COLO668 (cell line): ENCODE measurements around the gene CFH.
A peak's percentile ranks its signal among the peaks of the same experiment; 100 is the strongest.
"Not testable (repeated sequence)": the region's sequence is repeated elsewhere in the genome, so short reads cannot be mapped to it uniquely, and the experiment has no call there.

Experiments used
- DNase-seq: peaks from one replicate; lab custom pipeline; 2025; ENCODE audit not compliant: unreplicated experiment; lab: John Stamatoyannopoulos, UW

The CFH gene

GRCh38 chr1:196667131-196667530 is 15.3 kb downstream of the CFH start:
- DNase-seq = no peak

- DNase-seq = no peak
These were observed 17.2 kb downstream of the CFH start for GRCh38 chr1:196669051-196669450.

DNA sequence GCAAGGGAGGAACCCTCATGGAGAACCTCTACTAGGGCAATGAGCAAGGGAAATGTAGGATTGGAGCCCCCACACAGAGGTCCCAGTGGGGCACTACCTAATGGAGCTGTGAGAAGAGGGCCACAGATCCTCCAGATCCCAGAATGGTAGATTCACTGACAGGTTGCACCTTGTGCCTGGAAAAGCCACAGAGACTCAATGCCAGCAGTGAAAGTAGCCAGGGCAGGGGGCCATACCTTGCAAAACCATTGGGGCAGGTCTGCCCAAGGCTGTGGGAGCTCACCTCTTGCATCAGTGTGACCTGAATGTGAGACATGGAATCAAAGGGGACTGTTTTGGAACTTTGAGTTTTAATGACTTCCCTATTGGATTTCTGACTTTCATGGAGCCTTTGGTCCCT is 17.9 kb downstream of the CFH start:
- no peak for DNase-seq

DNA sequence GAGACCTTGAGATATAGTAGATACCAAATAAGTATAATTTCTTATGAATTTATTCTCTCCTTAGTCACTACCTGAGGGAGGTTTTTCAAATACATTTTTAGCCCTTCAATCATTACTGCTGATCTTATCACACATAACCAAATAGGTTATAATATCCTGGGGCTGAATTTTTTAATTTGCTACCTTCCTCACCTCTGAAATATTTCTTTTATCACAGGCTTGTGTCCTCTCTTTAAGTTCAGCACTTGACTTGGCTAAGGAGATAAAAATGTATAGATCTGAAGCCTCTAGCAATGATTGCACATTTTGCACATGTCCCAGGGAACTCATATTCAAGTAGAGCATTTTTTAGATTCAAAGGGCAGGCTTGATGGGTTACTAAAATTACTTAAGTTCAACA is 23.1 kb downstream of the CFH start:
- DNase-seq = no peak

DNA sequence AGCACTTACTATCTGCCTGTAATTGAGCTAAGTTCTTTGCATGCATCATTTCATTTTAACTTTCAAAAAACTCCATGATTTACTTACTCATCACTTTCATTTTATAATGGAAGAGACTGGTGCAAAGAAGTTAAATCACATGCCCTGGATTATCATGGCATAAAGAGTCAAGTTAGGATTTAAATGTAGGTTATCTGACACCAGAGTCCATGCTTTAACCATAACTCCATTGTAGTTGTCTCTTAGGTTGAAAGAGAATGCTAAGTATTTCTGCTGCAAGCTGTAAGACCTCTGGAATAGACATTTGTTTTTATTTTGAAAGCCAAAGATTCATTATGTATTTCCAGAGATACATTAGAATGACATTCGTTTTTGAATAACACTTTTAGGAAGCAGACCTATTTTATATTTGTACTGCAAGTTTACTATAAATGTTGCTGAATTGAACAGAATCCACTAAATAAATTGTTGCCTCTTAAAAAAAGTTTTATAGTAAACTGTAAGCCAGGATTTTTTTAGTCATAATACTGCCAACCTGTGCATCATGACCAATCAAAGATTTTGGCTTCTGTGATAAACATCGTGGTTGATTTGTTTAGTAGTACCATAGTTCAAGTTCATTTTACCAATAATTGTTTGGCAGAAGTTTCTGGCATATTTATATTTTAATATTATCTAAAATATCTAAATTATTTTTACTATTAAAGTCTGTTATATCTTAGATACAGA is 26.1 kb downstream of the CFH start:
- no peak for DNase-seq

DNA sequence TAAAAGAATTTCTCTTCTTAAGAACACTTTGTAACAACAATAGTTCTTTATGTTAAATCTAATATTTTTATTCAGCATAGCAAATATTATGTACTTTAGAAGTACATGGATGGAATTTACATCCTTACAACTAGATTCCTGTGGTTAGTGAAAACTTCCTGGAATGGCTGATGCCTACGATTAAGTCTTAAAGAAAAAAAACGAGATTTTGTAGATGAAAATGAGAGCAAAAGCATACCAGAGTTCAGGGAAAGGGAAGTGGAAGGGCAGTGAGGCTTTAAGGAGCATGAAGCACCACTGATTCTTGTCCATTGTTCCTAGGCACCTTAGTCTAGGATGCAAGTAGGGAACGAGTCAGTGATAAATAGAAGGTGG is 26.7 kb downstream of the CFH start:
- DNase-seq = no peak

GRCh38 chr1:196680107-196680506 is 28.3 kb downstream of the CFH start:
- DNase-seq = no peak

GRCh38 chr1:196684476-196684875 is 32.6 kb downstream of the CFH start:
- no peak for DNase-seq

DNA sequence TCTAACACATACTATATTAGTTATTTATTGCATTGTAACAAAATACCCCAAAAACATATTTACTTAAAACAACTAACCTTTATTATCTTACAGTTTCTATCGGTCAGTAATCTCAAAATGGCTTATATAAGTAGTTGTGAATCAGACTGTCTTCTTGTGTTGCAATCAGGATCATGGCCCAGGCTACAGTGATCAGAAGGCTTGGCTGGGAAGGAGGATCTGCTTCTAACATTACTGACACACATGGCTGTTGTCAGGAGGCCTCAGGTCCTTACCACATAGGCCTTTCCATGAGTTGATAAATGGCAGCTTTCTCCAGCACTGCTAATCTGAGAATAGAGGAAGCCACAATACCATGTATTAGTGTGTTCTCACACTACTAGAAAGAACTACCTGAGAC is 33.7 kb downstream of the CFH start:
- DNase-seq = no peak

DNA sequence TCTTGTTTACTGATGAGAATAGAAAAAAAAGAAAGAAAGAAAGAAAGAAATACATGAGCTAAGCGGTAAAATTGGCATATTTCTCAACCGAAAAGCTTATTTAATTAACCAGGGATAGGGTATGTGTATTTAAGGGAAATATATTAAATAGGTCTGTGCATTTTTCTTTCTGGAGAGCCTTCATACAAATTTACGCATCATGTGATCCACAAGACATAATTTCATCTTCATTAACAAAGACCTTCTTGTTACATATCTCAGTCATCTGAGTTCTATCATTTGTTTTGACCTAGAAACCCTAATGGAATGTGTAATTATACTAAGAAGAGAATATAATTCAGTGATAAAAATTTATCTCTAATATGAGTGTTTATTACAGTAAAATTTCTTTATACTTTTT is 37.2 kb downstream of the CFH start:
- no peak for DNase-seq

GRCh38 chr1:196690582-196690981 is 38.7 kb downstream of the CFH start:
- DNase-seq = no peak

DNA sequence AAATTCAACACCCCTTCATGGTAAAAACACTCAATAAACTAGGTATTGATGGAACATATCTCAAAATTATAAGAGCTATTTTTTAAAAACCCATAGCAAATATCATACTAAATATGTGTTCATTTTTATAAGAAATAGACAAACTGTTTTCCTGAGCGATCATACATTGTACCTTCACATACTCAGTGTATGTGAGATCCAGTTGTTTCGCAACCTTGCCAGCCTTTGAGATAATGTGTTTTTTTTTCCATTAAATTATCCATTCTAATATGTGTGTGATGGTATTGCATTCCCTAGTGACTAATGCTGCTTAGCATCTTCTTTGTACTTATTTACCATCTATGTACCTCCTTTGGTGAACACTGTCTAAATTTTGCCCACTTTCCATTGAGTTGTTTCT is 47.1 kb downstream of the CFH start:
- no peak for DNase-seq

- DNase-seq = no peak
These were observed 49.3 kb downstream of the CFH start for GRCh38 chr1:196701144-196701543.

- DNase-seq = not testable (repeated sequence)
These were observed 58.0 kb downstream of the CFH start for GRCh38 chr1:196709892-196710291.

GRCh38 chr1:196717868-196718267 is 66.0 kb downstream of the CFH start:
- no peak for DNase-seq

DNA sequence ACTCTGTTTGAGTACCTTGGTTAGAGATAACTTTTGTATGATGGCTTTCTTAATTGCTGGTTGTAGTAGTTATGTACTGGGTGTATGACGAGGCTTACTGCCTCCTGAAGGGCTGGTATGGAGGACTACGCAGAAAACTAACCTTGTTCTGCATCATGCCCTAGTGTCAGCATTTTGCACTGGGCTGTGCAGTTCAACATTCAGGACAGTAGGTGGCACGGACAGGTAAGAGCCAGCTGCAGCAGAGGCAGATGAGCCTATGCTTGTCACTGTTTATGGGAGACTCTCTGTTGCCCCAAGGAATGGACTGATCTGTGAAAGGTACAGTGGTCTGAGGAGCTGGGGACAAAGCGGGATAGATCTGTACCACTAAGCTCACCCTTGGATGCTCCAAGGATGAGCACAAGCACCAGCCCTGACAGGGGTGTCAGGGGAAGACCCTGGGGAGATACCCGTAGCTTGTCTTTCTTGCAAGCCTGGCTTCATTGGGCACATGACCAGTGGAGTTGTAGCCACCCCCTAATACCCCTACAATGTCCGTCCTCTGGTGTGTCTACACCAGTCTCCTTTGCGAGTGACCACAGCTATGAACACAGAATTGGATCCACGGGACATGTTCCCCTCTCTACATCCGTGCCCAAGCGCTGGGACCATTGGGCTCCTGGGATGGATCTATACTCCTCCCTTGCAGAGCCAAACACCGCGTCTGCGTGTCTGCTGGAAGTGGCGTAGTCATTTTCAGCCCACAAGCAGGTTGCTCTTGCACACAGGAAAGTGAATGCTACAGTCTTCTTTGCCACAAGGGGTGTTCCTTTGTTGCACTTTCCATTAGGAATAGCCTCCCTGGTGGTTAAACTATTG is 71.7 kb downstream of the CFH start:
- DNase-seq = peak; percentile 46

GRCh38 chr1:196732526-196732925 is 80.7 kb downstream of the CFH start:
- no peak for DNase-seq

- DNase-seq = no peak
These were observed 81.5 kb downstream of the CFH start for GRCh38 chr1:196733091-196733970.

DNA sequence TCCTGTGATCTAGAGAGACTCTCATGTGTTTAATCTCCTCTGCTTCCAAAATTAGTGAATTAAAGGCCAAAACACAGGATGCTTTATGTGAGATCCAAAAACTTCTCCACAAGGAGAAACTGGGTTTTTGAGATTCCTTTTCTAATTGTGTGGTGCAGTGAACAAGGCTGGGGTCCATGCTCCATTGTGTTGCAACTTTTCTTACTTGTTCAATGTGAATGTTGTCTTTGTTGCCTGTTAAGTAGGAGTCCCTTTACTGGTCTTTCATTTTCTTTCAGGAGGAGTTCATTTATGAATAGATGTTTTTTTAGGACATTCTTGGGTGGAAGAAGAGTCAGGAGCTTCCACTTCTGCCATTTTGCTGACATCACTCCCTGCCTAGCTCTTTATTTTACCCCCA is 82.2 kb downstream of the CFH start:
- DNase-seq = no peak

- DNase-seq = no peak
These were observed 82.6 kb downstream of the CFH start for GRCh38 chr1:196734460-196734859.

DNA sequence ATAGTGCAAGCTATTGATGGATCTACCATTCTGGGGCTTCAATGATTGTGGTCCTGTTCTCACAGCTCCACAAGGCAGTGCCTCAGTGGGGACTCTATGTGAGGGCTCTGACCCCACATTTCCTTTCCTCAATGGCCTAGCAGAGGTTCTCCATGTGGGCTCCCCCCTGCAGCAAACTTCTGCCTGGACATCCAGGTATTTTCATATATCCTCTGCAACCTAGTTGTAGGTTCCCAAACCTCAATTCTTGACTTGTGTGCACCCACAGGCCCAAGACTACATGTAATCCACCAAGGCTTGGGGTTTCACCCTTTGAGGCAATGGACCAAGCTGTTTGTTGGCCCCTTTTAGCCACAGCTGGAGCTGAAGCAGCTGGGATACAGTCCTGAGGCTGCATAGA is 86.9 kb downstream of the CFH start:
- no peak for DNase-seq

DNA sequence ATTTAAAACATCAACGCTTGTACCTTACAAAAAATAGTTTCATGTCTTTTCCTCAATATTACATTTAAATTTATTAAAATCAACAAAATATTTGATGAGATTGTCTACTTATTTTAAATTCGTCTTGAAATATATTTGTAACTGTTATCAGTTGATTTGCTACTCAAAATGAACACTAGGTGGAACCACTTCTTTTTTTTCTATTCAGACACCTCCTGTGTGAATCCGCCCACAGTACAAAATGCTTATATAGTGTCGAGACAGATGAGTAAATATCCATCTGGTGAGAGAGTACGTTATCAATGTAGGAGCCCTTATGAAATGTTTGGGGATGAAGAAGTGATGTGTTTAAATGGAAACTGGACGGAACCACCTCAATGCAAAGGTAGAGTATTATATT is 91.4 kb downstream of the CFH start:
- DNase-seq = peak; percentile 11
